Natural killer cell (primary cell): ENCODE data around the gene LLPH. TPM values are rescaled to one million over a fixed set of nuclear protein-coding genes. Genes with fewer than 3 reads are reported as not detected.

Experiments
- ATAC-seq, 3 donors: fragments of 150-1000 bp in 2 of 3; fragments of 200-7000 bp in 1 of 3; cut with Tn5 transposase; 1 replicate in 1 of 3; 2 replicates in 2 of 3; pipeline ENCODE4 v1.10.0; 2021; ENCODE audit warnings: mild to moderate bottlenecking in 2 of 3, moderate library complexity in 2 of 3
- DNase-seq, 2 donors: peaks; one replicate each; pipeline versions ENCODE4 v3.0.0 to v3.0.0-alpha.2; 2013 to 2021; ENCODE audit warnings: mixed read lengths in 1 of 2
- H3K27ac ChIP-seq: one replicate; pipeline ENCODE4 v1.5.1; 2013; ENCODE audit warnings: mild to moderate bottlenecking, low read length
- H3K27me3 ChIP-seq: one replicate; pipeline ENCODE4 v1.6.1; 2013; ENCODE audit warnings: low read length; ENCODE audit not compliant: control insufficient read depth, insufficient read depth
- H3K36me3 ChIP-seq: one replicate; pipeline ENCODE4 v1.6.1; 2013; ENCODE audit warnings: low read length; ENCODE audit not compliant: control insufficient read depth, insufficient read depth
- H3K4me1 ChIP-seq: one replicate; pipeline ENCODE4 v1.6.1; 2013; ENCODE audit warnings: low read length; ENCODE audit not compliant: control insufficient read depth, insufficient read depth
- H3K4me3 ChIP-seq: one replicate; pipeline ENCODE4 v1.5.1; 2013; ENCODE audit warnings: low read length
- H3K9me3 ChIP-seq: one replicate; pipeline ENCODE4 v1.6.1; 2013; ENCODE audit warnings: low read length; ENCODE audit not compliant: control insufficient read depth, insufficient read depth
- H3K27ac Mint-ChIP-seq, 2 donors: one replicate each; pipeline ENCODE4 v1.8.0; 2022; ENCODE audit warnings: mild to moderate bottlenecking in 2 of 2, mixed read lengths in 2 of 2, moderate library complexity in 1 of 2
- H3K27me3 Mint-ChIP-seq, 2 donors: one replicate each; pipeline ENCODE4 v1.8.0; 2022; ENCODE audit warnings: low read depth in 2 of 2, mixed read lengths in 2 of 2
- H3K36me3 Mint-ChIP-seq: one replicate; pipeline ENCODE4 v1.8.0; 2022; ENCODE audit warnings: mixed read lengths
- H3K4me1 Mint-ChIP-seq, 2 donors: one replicate each; pipeline ENCODE4 v1.8.0; 2022; ENCODE audit warnings: mixed read lengths in 2 of 2
- H3K4me3 Mint-ChIP-seq: one replicate; pipeline ENCODE4 v1.8.0; 2022; ENCODE audit warnings: mild to moderate bottlenecking, moderate library complexity, mixed read lengths
- H3K9me3 Mint-ChIP-seq, 2 donors: one replicate each; pipeline ENCODE4 v1.8.0; 2022; ENCODE audit warnings: mixed read lengths in 2 of 2
- WGBS: methylation state at CpG from one replicate; pipeline ENCODE4 v1.1.7; 2013; ENCODE audit warnings: missing lambda C conversion rate; ENCODE audit not compliant: insufficient coverage; 5-methylcytosine and 5-hydroxymethylcytosine counted together
- intact Hi-C: fragments of 100-400 bp; cut with micrococcal nuclease; formaldehyde crosslinking; loops from one replicate; pipeline ENCODE4 v1.14.2; 2022
- total RNA-seq, 4 donors: library from RNA; stranded (reverse); fragments of 120-200 nt in 1 of 4; gene quantifications; one replicate each; pipeline versions ENCODE4 v1.2.3 to v1.2.4, GENCODE V29; 2013 to 2022
- TF ChIP-seq, protein P1 (sequence below): fragments of 200-600 bp; IDR thresholded peaks from one replicate; pipeline ENCODE4 v1.8.0; 2022; ENCODE audit warnings: antibody characterized with exemption

LLPH gene
- total RNA-seq, 3 donors from 2014 or later (not counting 1 experiment from before 2014, with no cell fraction given), result 24.9 to 27.3 (median 25.5) TPM

- WGBS, result 40% methylated on average over 10 of the region's 10 CpGs
- intact Hi-C loops, result loop anchor here (1.0 to 5.0 kb wide), 4 partner anchors 485 to 1195 kb away; no protein-coding TSS in a partner anchor
- Histone ChIP-seq H3K4me3 (no peak overlapping the region), H3K27me3 (no peaks in the 10 kb centered on the region), H3K36me3 (no peaks in the 10 kb centered on the region), H3K27ac (no peak overlapping the region), H3K9me3 (no peaks in the 10 kb centered on the region), H3K4me1 (no peaks in the 10 kb centered on the region)
- ATAC-seq (peak in 2 of 3 donors; percentile 55 to 73), DNase-seq (peak; percentile 35 to 68)
- no peak overlapping the region for H3K4me3 Mint-ChIP-seq
- H3K27ac Mint-ChIP-seq, result no peak overlapping the region
- H3K27me3 Mint-ChIP-seq, result peaks cover 8 to 11% of the 10 kb centered on the region in 2 donors
- no peaks in the 10 kb centered on the region for H3K4me1 Mint-ChIP-seq
- H3K36me3 Mint-ChIP-seq, result no peaks in the 10 kb centered on the region
- no peaks in the 10 kb centered on the region for H3K9me3 Mint-ChIP-seq
- TF ChIP-seq, protein P1, sequence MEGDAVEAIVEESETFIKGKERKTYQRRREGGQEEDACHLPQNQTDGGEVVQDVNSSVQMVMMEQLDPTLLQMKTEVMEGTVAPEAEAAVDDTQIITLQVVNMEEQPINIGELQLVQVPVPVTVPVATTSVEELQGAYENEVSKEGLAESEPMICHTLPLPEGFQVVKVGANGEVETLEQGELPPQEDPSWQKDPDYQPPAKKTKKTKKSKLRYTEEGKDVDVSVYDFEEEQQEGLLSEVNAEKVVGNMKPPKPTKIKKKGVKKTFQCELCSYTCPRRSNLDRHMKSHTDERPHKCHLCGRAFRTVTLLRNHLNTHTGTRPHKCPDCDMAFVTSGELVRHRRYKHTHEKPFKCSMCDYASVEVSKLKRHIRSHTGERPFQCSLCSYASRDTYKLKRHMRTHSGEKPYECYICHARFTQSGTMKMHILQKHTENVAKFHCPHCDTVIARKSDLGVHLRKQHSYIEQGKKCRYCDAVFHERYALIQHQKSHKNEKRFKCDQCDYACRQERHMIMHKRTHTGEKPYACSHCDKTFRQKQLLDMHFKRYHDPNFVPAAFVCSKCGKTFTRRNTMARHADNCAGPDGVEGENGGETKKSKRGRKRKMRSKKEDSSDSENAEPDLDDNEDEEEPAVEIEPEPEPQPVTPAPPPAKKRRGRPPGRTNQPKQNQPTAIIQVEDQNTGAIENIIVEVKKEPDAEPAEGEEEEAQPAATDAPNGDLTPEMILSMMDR, result peak; percentile 71
Measured at GRCh38 chr12:66087365-66087943, 43.1 kb downstream of the LLPH start.

- 87% methylated on average over 2 of the region's 2 CpGs for WGBS
- no peaks in the 10 kb centered on the region for H3K9me3 ChIP-seq
- intact Hi-C loops, result loop anchor here (2.0 to 5.0 kb wide), 3 partner anchors 484 to 1194 kb away; no protein-coding TSS in a partner anchor
- no peaks in the 10 kb centered on the region for H3K4me1 Mint-ChIP-seq
- no peak overlapping the region for H3K4me3 ChIP-seq
- H3K4me1 ChIP-seq, result no peaks in the 10 kb centered on the region
- no peaks in the 10 kb centered on the region for H3K9me3 Mint-ChIP-seq
- no peaks in the 10 kb centered on the region for H3K36me3 Mint-ChIP-seq
- H3K4me3 Mint-ChIP-seq, result no peak overlapping the region
- ATAC-seq, result no peak
- TF ChIP-seq, protein P1, result no peak
- H3K27ac ChIP-seq, result no peak overlapping the region
- peaks cover 13 to 16% of the 10 kb centered on the region in 2 donors for H3K27me3 Mint-ChIP-seq
- DNase-seq, result no peak
- H3K27me3 ChIP-seq, result no peaks in the 10 kb centered on the region
- H3K36me3 ChIP-seq, result no peaks in the 10 kb centered on the region
- H3K27ac Mint-ChIP-seq, result no peak overlapping the region
Measured at GRCh38 chr12:66085998-66086397, 44.6 kb downstream of the LLPH start.

DNA sequence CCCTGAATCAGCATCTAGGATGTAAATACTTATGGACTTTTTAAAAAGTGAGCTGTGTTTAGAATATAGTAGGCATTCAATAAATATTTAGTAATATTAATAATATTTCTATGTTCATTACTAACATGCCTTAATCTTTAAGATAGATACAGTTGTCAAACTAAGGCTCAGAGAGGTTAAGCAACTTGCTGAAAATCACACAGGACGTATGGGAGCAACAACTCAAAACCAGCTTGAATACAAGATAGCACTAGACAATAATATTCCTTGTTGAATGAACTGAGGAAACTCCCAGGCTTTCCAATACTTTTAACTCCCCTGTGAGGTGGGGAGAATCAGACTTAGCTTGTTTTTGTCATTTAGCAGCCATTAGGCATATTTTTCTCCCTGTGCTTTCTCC lies 45.3 kb downstream of the LLPH start:
- Mint-ChIP-seq H3K36me3 (no peaks in the 10 kb centered on the region), H3K9me3 (no peaks in the 10 kb centered on the region), H3K4me1 (no peaks in the 10 kb centered on the region), H3K27me3 (peaks cover 18 to 20% of the 10 kb centered on the region in 2 donors), H3K27ac (no peak overlapping the region), H3K4me3 (no peak overlapping the region)
- H3K9me3 ChIP-seq, result no peaks in the 10 kb centered on the region
- DNase-seq, result no peak
- WGBS, result 83% methylated on average over 1 of the region's 1 CpG
- ATAC-seq, result no peak
- H3K4me3 ChIP-seq, result no peak overlapping the region
- H3K27ac ChIP-seq, result no peak overlapping the region
- TF ChIP-seq, protein P1, result no peak
- no peaks in the 10 kb centered on the region for H3K36me3 ChIP-seq
- H3K27me3 ChIP-seq, result no peaks in the 10 kb centered on the region
- intact Hi-C loops, result loop anchor here (5.0 kb wide), 2 partner anchors 483 to 1193 kb away; no protein-coding TSS in a partner anchor
- H3K4me1 ChIP-seq, result no peaks in the 10 kb centered on the region

GRCh38 chr12:66083766-66084165 lies 46.8 kb downstream of the LLPH start:
- WGBS, result no CpG with 5 or more reads among the region's 1 CpG
- H3K27me3 Mint-ChIP-seq, result peaks cover 14 to 34% of the 10 kb centered on the region in 2 donors
- H3K27ac Mint-ChIP-seq, result no peak overlapping the region
- Histone ChIP-seq H3K4me3 (no peak overlapping the region), H3K4me1 (no peaks in the 10 kb centered on the region), H3K27me3 (no peaks in the 10 kb centered on the region), H3K27ac (no peak overlapping the region), H3K36me3 (no peaks in the 10 kb centered on the region), H3K9me3 (no peaks in the 10 kb centered on the region)
- TF ChIP-seq, protein P1, result no peak
- no peak overlapping the region for H3K4me3 Mint-ChIP-seq
- no peak for ATAC-seq
- no peaks in the 10 kb centered on the region for H3K9me3 Mint-ChIP-seq
- intact Hi-C loops, result no loop called here
- DNase-seq, result no peak
- H3K36me3 Mint-ChIP-seq, result no peaks in the 10 kb centered on the region
- no peaks in the 10 kb centered on the region for H3K4me1 Mint-ChIP-seq
